Sciatic nerve (tissue), 2 donors: ENCODE measurements around the gene ZC2HC1C. TPM values are rescaled to one million over a fixed set of nuclear protein-coding genes. Genes with fewer than 3 reads are reported as not detected.
"Not testable (repeated sequence)": the region's sequence is repeated elsewhere in the genome, so short reads cannot be mapped to it uniquely, and the experiment has no call there.

Experiments used
- ATAC-seq: fragments of 200-7000 bp; cut with Tn5 transposase; one replicate; pipeline ENCODE4 v1.9.1; 2020; ENCODE audit warnings: mild to moderate bottlenecking, moderate library complexity
- DNase-seq: peaks from one replicate; pipeline ENCODE4 v3.0.0-alpha.2; 2020; ENCODE audit warnings: low spot score
- intact Hi-C: fragments of 100-400 bp; cut with DNase I; formaldehyde crosslinking; loops from one replicate; pipeline ENCODE4 v1.14.2; 2022
- total RNA-seq: library from RNA; stranded (reverse); fragmentation: NEBNext Ultra II Directional; extraction: Animal tissue kit (Norgen Biotek cat#: 25700); gene quantifications from one replicate; pipeline ENCODE4 v1.2.1, GENCODE V29; 2021
- donor health status: DM: no; HTN: no; CAD: no.
- donor health status: DM: no; HTN: no; CAD: no.

ZC2HC1C gene
- total RNA-seq, 1 donor from 2014 or later: 2.5 TPM

- intact Hi-C loops: no loop called here
- ATAC-seq (peak; percentile 96), DNase-seq (peak; percentile 95)
Observed at GRCh38 chr14:75126679-75127473, 57.4 kb downstream of the ZC2HC1C start, which contains the start of gene NEK9. Gene NEK9 (minus strand): TSS chr14:75127048. CDS start chr14:75126921, 127 bp downstream.

DNA sequence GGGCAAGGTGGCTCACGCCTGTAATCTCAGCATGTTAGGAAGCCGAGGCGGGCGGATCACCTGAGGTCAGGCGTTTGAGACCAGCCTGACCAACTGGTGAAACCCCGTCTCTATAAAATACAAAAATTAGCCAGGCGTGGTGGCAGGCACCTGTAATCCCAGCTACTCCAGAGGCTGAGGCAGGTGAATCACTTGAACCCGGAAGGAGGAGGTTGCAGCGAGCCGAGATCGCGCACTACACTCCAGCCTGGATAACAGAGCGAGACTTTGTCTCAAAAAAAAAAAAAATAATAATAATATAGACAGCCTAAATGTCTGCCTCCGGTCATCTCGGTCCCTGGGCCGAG is 58.0 kb downstream of the ZC2HC1C start:
- intact Hi-C loops, DNase-seq, ATAC-seq: not testable (repeated sequence)

GRCh38 chr14:75127903-75128595 is 58.6 kb downstream of the ZC2HC1C start:
- intact Hi-C loops: no loop called here
- no peak for ATAC-seq
- DNase-seq: no peak

DNA sequence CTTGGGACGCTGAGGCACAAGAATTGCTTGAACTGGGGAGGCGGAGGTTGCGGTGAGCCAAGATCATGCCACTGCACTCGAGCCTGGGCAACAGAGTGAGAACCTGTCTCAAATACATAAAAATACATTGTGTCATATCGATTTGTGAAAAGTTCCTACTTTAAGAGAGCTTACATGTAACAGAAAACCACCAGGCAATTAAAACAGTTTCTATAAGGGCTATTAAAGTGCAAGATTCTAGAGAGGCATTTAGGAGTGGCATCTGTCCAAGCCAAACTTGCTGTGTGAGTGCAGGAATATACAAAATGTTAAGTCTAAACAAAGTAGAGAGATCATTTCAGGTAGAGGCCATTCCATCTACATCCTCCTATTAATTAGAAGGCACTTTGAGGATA is 59.2 kb downstream of the ZC2HC1C start:
- ATAC-seq (no peak), DNase-seq (no peak)
- intact Hi-C loops: no loop called here

Other genes with a start within 250 kb of the ZC2HC1C start
- gene PROX2, start 193.5 kb upstream of the ZC2HC1C start, total RNA-seq: not detected
- 79.6 TPM for gene DLST, start 187.7 kb upstream of the ZC2HC1C start, total RNA-seq
- gene RPS6KL1, start 146.4 kb upstream of the ZC2HC1C start, total RNA-seq: 4.7 TPM
- 12.4 TPM for gene PGF, start 114.0 kb upstream of the ZC2HC1C start, total RNA-seq
- 30.8 TPM for gene EIF2B2, start 66.7 kb upstream of the ZC2HC1C start, total RNA-seq
- gene MLH3, start 18.2 kb upstream of the ZC2HC1C start, total RNA-seq: 46.6 TPM
- 14.0 TPM for gene ACYP1, start 5.6 kb upstream of the ZC2HC1C start, total RNA-seq
- 111 TPM for gene NEK9, start 57.4 kb downstream of the ZC2HC1C start, total RNA-seq
- gene TMED10, start 107.0 kb downstream of the ZC2HC1C start, total RNA-seq: 256 TPM
- gene FOS, start 209.2 kb downstream of the ZC2HC1C start, total RNA-seq: 209 TPM